ENCODE data around the gene ELMO1. TPM values are rescaled to one million over a fixed set of nuclear protein-coding genes. Genes with fewer than 3 reads are reported as not detected.

The ELMO1 gene
- total and polyA plus RNA-seq, 2 experiments from 2014 or later: 6.5 to 24.9 TPM

- no peak for TF ChIP-seq ZNF462 (CRISPR knock-in tag; IDR thresholded peaks at IDR 0.05)
- TF ChIP-seq NANOG (IDR thresholded peaks at IDR 0.05; ENCODE audit: borderline replicate concordance): no peak
- no peak for TF ChIP-seq CTCF (conservative IDR thresholded peaks at IDR 0.05; ENCODE audit: low read depth in 2 of 2)
- no peak for TF ChIP-seq STAT1 (IDR thresholded peaks at IDR 0.05; ENCODE audit: unreplicated experiment)
- no peak for TF ChIP-seq ZNF114 (CRISPR knock-in tag; IDR thresholded peaks at IDR 0.05)
Observed at GRCh38 chr7:37380831-37381230, 67.8 kb downstream of the ELMO1 start (continued).

GRCh38 chr7:37379546-37380277 lies 69.0 kb downstream of the ELMO1 start:
- Histone ChIP-seq H3K9me2 (ENCODE audit: insufficient read depth) (peaks cover 6% of the 10 kb centered on the region; the same call in 1 of the 2 replicates), H3K4me2 (no peak overlapping the region), H3K36me3 (ENCODE audit: insufficient read depth) (peaks cover 7% of the 10 kb centered on the region; the same call in 1 of the 2 replicates), H3K27me3 (ENCODE audit: insufficient read depth) (no peaks in the 10 kb centered on the region), H4K20me1 (replicated peaks; ENCODE audit: insufficient read depth) (no peaks in the 10 kb centered on the region), H3K27ac (ENCODE audit: low read depth) (no peak overlapping the region), H3K4me1 (ENCODE audit: insufficient read depth) (peaks cover 11% of the 10 kb centered on the region), H3K4me3 (no peak overlapping the region), H2AFZ (no peak overlapping the region), H3K79me2 (replicated peaks; ENCODE audit: insufficient read depth) (no peaks in the 10 kb centered on the region), H3F3A (replicated peaks; ENCODE audit: low read depth) (no peaks in the 10 kb centered on the region)
- peaks cover 3% of the 10 kb centered on the region for H3K27me3 Mint-ChIP-seq (ENCODE audit: insufficient read depth, low read depth, poor library complexity)
- peaks cover 20% of the 10 kb centered on the region for H3K4me1 Mint-ChIP-seq
- DNase-seq (ENCODE audit: low spot score): no peak
- no peak overlapping the region for H3K27ac Mint-ChIP-seq
- H3K9me3 Mint-ChIP-seq: peaks cover 36% of the 10 kb centered on the region
- H3K36me3 Mint-ChIP-seq (ENCODE audit: low read depth): peaks cover 39% of the 10 kb centered on the region
- ATAC-seq: no peak
- H3K4me3 Mint-ChIP-seq: no peak overlapping the region
- TF ChIP-seq JUNB (IDR thresholded peaks at IDR 0.05; ENCODE audit: unreplicated experiment) (no peak), EZH2 (IDR thresholded peaks at IDR 0.05; ENCODE audit: low read depth, unreplicated experiment) (no peak), EZH2phosphoT487 (IDR thresholded peaks at IDR 0.05; ENCODE audit: unreplicated experiment) (no peak), STAT1 (IDR thresholded peaks at IDR 0.05; ENCODE audit: unreplicated experiment) (no peak), ETS1 (IDR thresholded peaks at IDR 0.05) (no peak), CREB1 (CRISPR knock-in tag; IDR thresholded peaks at IDR 0.05; ENCODE audit: low read depth) (no peak), CTCF (conservative IDR thresholded peaks at IDR 0.05; ENCODE audit: low read depth in 2 of 2) (no peak), ZNF331 (CRISPR knock-in tag; IDR thresholded peaks at IDR 0.05; ENCODE audit: low read depth) (no peak)

Data from GM23338 (cell line).